ENCODE measurements around the gene ARF5.

Gene ARF5

DNA sequence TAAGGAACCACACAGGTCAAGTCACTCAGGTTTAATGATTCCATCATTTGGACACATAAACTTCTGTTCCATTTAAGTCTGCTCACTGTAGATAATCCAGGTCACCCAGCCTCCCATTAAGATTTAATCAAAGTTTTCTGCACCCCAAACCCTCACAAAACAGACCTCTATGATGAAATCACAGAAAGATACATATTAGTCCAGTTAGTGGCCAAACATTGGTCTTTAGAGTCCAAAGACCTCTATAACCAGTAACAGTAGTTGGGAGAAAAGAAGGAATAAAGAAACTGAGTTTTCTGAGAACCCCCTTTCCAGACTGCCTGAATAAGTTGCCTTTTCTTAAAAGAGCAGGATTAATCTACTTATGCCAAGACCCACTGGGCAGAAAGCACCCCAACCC lies 7.6 kb upstream of the ARF5 start:
- no peak overlapping the region for H3K4me2 ChIP-seq (ENCODE audit: low read depth, low read length, poor library complexity, severe bottlenecking)
- no peaks in the 10 kb centered on the region for H3K27me3 ChIP-seq (ENCODE audit: low read length)
- TF ChIP-seq CTCF (IDR thresholded peaks at IDR 0.05; ENCODE audit: insufficient read depth, low read length, poor library complexity, severe bottlenecking): no peak
- TF ChIP-seq EZH2phosphoT487 (conservative IDR thresholded peaks at IDR 0.05; ENCODE audit: low read length): no peak

DNA sequence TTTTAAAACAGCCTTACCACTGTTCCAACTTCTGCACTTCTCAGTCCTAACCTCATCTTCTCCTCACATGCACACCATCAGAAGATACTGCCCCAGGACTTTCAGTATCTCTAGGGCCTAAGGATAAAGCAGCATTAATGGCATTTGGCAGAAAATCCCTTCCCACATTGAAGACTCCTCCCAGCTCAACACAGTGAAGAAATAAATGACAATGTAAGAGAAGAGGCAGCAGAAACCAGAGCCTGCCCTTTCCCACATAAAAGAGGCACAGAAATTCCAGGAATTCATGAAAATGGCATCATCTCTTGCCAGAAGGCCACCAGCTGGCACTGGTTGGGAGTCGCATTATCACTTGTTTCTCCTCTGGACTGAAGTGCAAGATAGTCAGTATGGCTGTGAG lies 6.5 kb upstream of the ARF5 start:
- Histone ChIP-seq H3K9ac (ENCODE audit: low read length) (no peak overlapping the region), H3K27ac (ENCODE audit: low read depth, low read length) (no peak overlapping the region), H3K9me2 (replicated peaks; ENCODE audit: insufficient read depth, low read length) (no peaks in the 10 kb centered on the region), H3K9me3 (ENCODE audit: insufficient read depth, low read length) (no peaks in the 10 kb centered on the region), H3K27me3 (ENCODE audit: low read length) (no peaks in the 10 kb centered on the region), H2AFZ (ENCODE audit: low read depth, low read length, severe bottlenecking) (no peak overlapping the region), H3F3A (ENCODE audit: insufficient read depth) (no peaks in the 10 kb centered on the region), H3K4me3 (ENCODE audit: insufficient read depth, low read length, poor library complexity, severe bottlenecking) (no peak overlapping the region), H3K36me3 (ENCODE audit: low read length) (no peaks in the 10 kb centered on the region), H3K79me2 (ENCODE audit: insufficient read depth, low read length) (peaks cover 19% of the 10 kb centered on the region), H4K20me1 (ENCODE audit: low read depth, low read length) (no peaks in the 10 kb centered on the region), H3K4me2 (ENCODE audit: low read depth, low read length, poor library complexity, severe bottlenecking) (no peak overlapping the region)
- no peak for TF ChIP-seq CTCF (IDR thresholded peaks at IDR 0.05; ENCODE audit: insufficient read depth, low read length, poor library complexity, severe bottlenecking)
- no peak for TF ChIP-seq EZH2phosphoT487 (conservative IDR thresholded peaks at IDR 0.05; ENCODE audit: low read length)

More for the DNA sequence above, 7.6 kb upstream of the ARF5 start:
- H3K9me3 ChIP-seq (ENCODE audit: insufficient read depth, low read length): no peaks in the 10 kb centered on the region
- H4K20me1 ChIP-seq (ENCODE audit: low read depth, low read length): no peaks in the 10 kb centered on the region
- H3F3A ChIP-seq (ENCODE audit: insufficient read depth): no peaks in the 10 kb centered on the region
- H3K9ac ChIP-seq (ENCODE audit: low read length): no peak overlapping the region
- no peak overlapping the region for H2AFZ ChIP-seq (ENCODE audit: low read depth, low read length, severe bottlenecking)
- H3K79me2 ChIP-seq (ENCODE audit: insufficient read depth, low read length): peaks cover 19% of the 10 kb centered on the region
- no peaks in the 10 kb centered on the region for H3K36me3 ChIP-seq (ENCODE audit: low read length)
- H3K4me3 ChIP-seq (ENCODE audit: insufficient read depth, low read length, poor library complexity, severe bottlenecking): no peak overlapping the region
- H3K9me2 ChIP-seq (replicated peaks; ENCODE audit: insufficient read depth, low read length): no peaks in the 10 kb centered on the region
- no peak overlapping the region for H3K27ac ChIP-seq (ENCODE audit: low read depth, low read length)

DNA sequence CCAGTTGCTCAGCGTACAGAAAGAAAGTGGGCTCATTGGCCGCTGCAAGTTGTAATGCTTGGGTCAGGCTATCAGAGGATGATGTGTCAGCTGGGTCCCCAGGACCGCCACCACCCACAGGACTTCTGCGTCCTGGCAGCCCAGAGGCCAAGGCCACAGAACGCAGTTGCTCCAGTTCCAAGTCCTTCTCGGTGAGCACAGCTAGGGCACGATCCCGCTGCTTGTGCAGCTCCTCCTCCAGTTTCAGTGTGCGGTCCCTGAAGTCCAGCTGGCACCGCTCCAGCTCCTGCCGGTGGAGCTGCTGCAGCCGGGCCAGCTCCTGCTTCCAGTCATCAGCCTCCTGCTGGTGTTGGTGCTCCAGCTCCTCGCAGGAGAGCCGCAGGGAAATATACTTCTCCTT lies 5.8 kb upstream of the ARF5 start:
- no peak for TF ChIP-seq EZH2phosphoT487 (conservative IDR thresholded peaks at IDR 0.05; ENCODE audit: low read length)
- no peak for TF ChIP-seq CTCF (IDR thresholded peaks at IDR 0.05; ENCODE audit: insufficient read depth, low read length, poor library complexity, severe bottlenecking)
- H4K20me1 ChIP-seq (ENCODE audit: low read depth, low read length): no peaks in the 10 kb centered on the region
- no peak overlapping the region for H3K4me3 ChIP-seq (ENCODE audit: insufficient read depth, low read length, poor library complexity, severe bottlenecking)
- H2AFZ ChIP-seq (ENCODE audit: low read depth, low read length, severe bottlenecking): no peak overlapping the region
- no peak overlapping the region for H3K4me2 ChIP-seq (ENCODE audit: low read depth, low read length, poor library complexity, severe bottlenecking)
- H3K9ac ChIP-seq (ENCODE audit: low read length): no peak overlapping the region
- no peaks in the 10 kb centered on the region for H3K36me3 ChIP-seq (ENCODE audit: low read length)
- peaks cover 19% of the 10 kb centered on the region for H3K79me2 ChIP-seq (ENCODE audit: insufficient read depth, low read length)
- no peaks in the 10 kb centered on the region for H3K9me2 ChIP-seq (replicated peaks; ENCODE audit: insufficient read depth, low read length)
- H3K27me3 ChIP-seq (ENCODE audit: low read length): no peaks in the 10 kb centered on the region
- no peak overlapping the region for H3K27ac ChIP-seq (ENCODE audit: low read depth, low read length)
- 0 out of 2 replicates have a peak, but pooled peaks cover 3% of the 10 kb centered on the region for H3F3A ChIP-seq (ENCODE audit: insufficient read depth)
- no peaks in the 10 kb centered on the region for H3K9me3 ChIP-seq (ENCODE audit: insufficient read depth, low read length)

Measured in SU-DHL-6 (cell line).